Measurements from ENCODE around the gene TOMT.
"Not testable (repeated sequence)": the region's sequence is repeated elsewhere in the genome, so short reads cannot be mapped to it uniquely, and the experiment has no call there.

Gene TOMT

GRCh38 chr11:72139500-72139899 is 33.8 kb downstream of the TOMT start:
- Histone ChIP-seq H3K27me3 (ENCODE audit: control insufficient read depth in 1 of 2, insufficient read depth in 2 of 2, low read length in 2 of 2) (no peaks in the 10 kb centered on the region), H3K9me3 (ENCODE audit: control insufficient read depth in 1 of 2, low read length in 2 of 2) (no peaks in the 10 kb centered on the region), H3K9ac (ENCODE audit: low read depth in 1 of 2, low read length in 2 of 2) (no peak overlapping the region), H3K27ac (ENCODE audit: low read depth, low read length) (no peak overlapping the region), H3K36me3 (ENCODE audit: control insufficient read depth in 1 of 2, insufficient read depth in 2 of 2, low read length in 2 of 2) (no peaks in the 10 kb centered on the region), H3K4me1 (ENCODE audit: control insufficient read depth in 1 of 2, insufficient read depth in 2 of 2, low read length in 2 of 2) (no peaks in the 10 kb centered on the region), H3K4me3 (ENCODE audit: low read depth in 1 of 2, low read length in 2 of 2) (no peak overlapping the region)

GRCh38 chr11:72140661-72141060 is 34.9 kb downstream of the TOMT start:
- Histone ChIP-seq H3K4me1 (ENCODE audit: control insufficient read depth in 1 of 2, insufficient read depth in 2 of 2, low read length in 2 of 2) (no peaks in the 10 kb centered on the region), H3K9me3 (ENCODE audit: control insufficient read depth in 1 of 2, low read length in 2 of 2) (no peaks in the 10 kb centered on the region), H3K4me3 (ENCODE audit: low read depth in 1 of 2, low read length in 2 of 2) (no peak overlapping the region), H3K27me3 (ENCODE audit: control insufficient read depth in 1 of 2, insufficient read depth in 2 of 2, low read length in 2 of 2) (no peaks in the 10 kb centered on the region), H3K36me3 (ENCODE audit: control insufficient read depth in 1 of 2, insufficient read depth in 2 of 2, low read length in 2 of 2) (no peaks in the 10 kb centered on the region), H3K9ac (ENCODE audit: low read depth in 1 of 2, low read length in 2 of 2) (no peak overlapping the region), H3K27ac (ENCODE audit: low read depth, low read length) (no peak overlapping the region)

- Histone ChIP-seq H3K9ac (ENCODE audit: low read depth in 1 of 2, low read length in 2 of 2) (no peak overlapping the region), H3K9me3 (ENCODE audit: control insufficient read depth in 1 of 2, low read length in 2 of 2) (no peaks in the 10 kb centered on the region), H3K4me3 (ENCODE audit: low read depth in 1 of 2, low read length in 2 of 2) (no peak overlapping the region), H3K4me1 (ENCODE audit: control insufficient read depth in 1 of 2, insufficient read depth in 2 of 2, low read length in 2 of 2) (no peaks in the 10 kb centered on the region), H3K36me3 (ENCODE audit: control insufficient read depth in 1 of 2, insufficient read depth in 2 of 2, low read length in 2 of 2) (no peaks in the 10 kb centered on the region), H3K27me3 (ENCODE audit: control insufficient read depth in 1 of 2, insufficient read depth in 2 of 2, low read length in 2 of 2) (no peaks in the 10 kb centered on the region), H3K27ac (ENCODE audit: low read depth, low read length) (no peak overlapping the region)
These were observed 35.3 kb downstream of the TOMT start for GRCh38 chr11:72141066-72141465.

- not testable (repeated sequence) for H3K27ac ChIP-seq (ENCODE audit: low read depth, low read length); H3K9ac ChIP-seq (ENCODE audit: low read depth in 1 of 2, low read length in 2 of 2); H3K27me3 ChIP-seq (ENCODE audit: control insufficient read depth in 1 of 2, insufficient read depth in 2 of 2, low read length in 2 of 2); H3K4me1 ChIP-seq (ENCODE audit: control insufficient read depth in 1 of 2, insufficient read depth in 2 of 2, low read length in 2 of 2); H3K9me3 ChIP-seq (ENCODE audit: control insufficient read depth in 1 of 2, low read length in 2 of 2); H3K36me3 ChIP-seq (ENCODE audit: control insufficient read depth in 1 of 2, insufficient read depth in 2 of 2, low read length in 2 of 2); H3K4me3 ChIP-seq (ENCODE audit: low read depth in 1 of 2, low read length in 2 of 2)
These were observed 36.4 kb downstream of the TOMT start for GRCh38 chr11:72142086-72142485.

GRCh38 chr11:72142543-72142942 is 36.8 kb downstream of the TOMT start:
- not testable (repeated sequence) for H3K9me3 ChIP-seq (ENCODE audit: control insufficient read depth in 1 of 2, low read length in 2 of 2); H3K27ac ChIP-seq (ENCODE audit: low read depth, low read length); H3K36me3 ChIP-seq (ENCODE audit: control insufficient read depth in 1 of 2, insufficient read depth in 2 of 2, low read length in 2 of 2); H3K9ac ChIP-seq (ENCODE audit: low read depth in 1 of 2, low read length in 2 of 2); H3K27me3 ChIP-seq (ENCODE audit: control insufficient read depth in 1 of 2, insufficient read depth in 2 of 2, low read length in 2 of 2); H3K4me1 ChIP-seq (ENCODE audit: control insufficient read depth in 1 of 2, insufficient read depth in 2 of 2, low read length in 2 of 2); H3K4me3 ChIP-seq (ENCODE audit: low read depth in 1 of 2, low read length in 2 of 2)

- Histone ChIP-seq H3K9me3 (ENCODE audit: control insufficient read depth in 1 of 2, low read length in 2 of 2) (no peaks in the 10 kb centered on the region), H3K9ac (ENCODE audit: low read depth in 1 of 2, low read length in 2 of 2) (no peak overlapping the region), H3K4me3 (ENCODE audit: low read depth in 1 of 2, low read length in 2 of 2) (no peak overlapping the region), H3K27me3 (ENCODE audit: control insufficient read depth in 1 of 2, insufficient read depth in 2 of 2, low read length in 2 of 2) (no peaks in the 10 kb centered on the region), H3K4me1 (ENCODE audit: control insufficient read depth in 1 of 2, insufficient read depth in 2 of 2, low read length in 2 of 2) (no peaks in the 10 kb centered on the region), H3K27ac (ENCODE audit: low read depth, low read length) (no peak overlapping the region), H3K36me3 (ENCODE audit: control insufficient read depth in 1 of 2, insufficient read depth in 2 of 2, low read length in 2 of 2) (no peaks in the 10 kb centered on the region)
These were observed 39.3 kb downstream of the TOMT start for GRCh38 chr11:72144807-72145565.

- H3K9me3 ChIP-seq (ENCODE audit: control insufficient read depth in 1 of 2, low read length in 2 of 2): no peaks in the 10 kb centered on the region
- no peaks in the 10 kb centered on the region for H3K4me1 ChIP-seq (ENCODE audit: control insufficient read depth in 1 of 2, insufficient read depth in 2 of 2, low read length in 2 of 2)
- H3K27ac ChIP-seq (ENCODE audit: low read depth, low read length): no peak overlapping the region
- H3K27me3 ChIP-seq (ENCODE audit: control insufficient read depth in 1 of 2, insufficient read depth in 2 of 2, low read length in 2 of 2): no peaks in the 10 kb centered on the region
- H3K36me3 ChIP-seq (ENCODE audit: control insufficient read depth in 1 of 2, insufficient read depth in 2 of 2, low read length in 2 of 2): no peaks in the 10 kb centered on the region
- no peak overlapping the region for H3K4me3 ChIP-seq (ENCODE audit: low read depth in 1 of 2, low read length in 2 of 2)
- no peak overlapping the region for H3K9ac ChIP-seq (ENCODE audit: low read depth in 1 of 2, low read length in 2 of 2)
These were observed 40.9 kb downstream of the TOMT start for GRCh38 chr11:72146625-72147024.

GRCh38 chr11:72150882-72151281 is 45.2 kb downstream of the TOMT start:
- no peaks in the 10 kb centered on the region for H3K27me3 ChIP-seq (ENCODE audit: control insufficient read depth in 1 of 2, insufficient read depth in 2 of 2, low read length in 2 of 2)
- H3K36me3 ChIP-seq (ENCODE audit: control insufficient read depth in 1 of 2, insufficient read depth in 2 of 2, low read length in 2 of 2): no peaks in the 10 kb centered on the region
- H3K4me1 ChIP-seq (ENCODE audit: control insufficient read depth in 1 of 2, insufficient read depth in 2 of 2, low read length in 2 of 2): no peaks in the 10 kb centered on the region
- H3K9me3 ChIP-seq (ENCODE audit: control insufficient read depth in 1 of 2, low read length in 2 of 2): no peaks in the 10 kb centered on the region
- no peak overlapping the region for H3K27ac ChIP-seq (ENCODE audit: low read depth, low read length)
- no peak overlapping the region for H3K4me3 ChIP-seq (ENCODE audit: low read depth in 1 of 2, low read length in 2 of 2)
- H3K9ac ChIP-seq (ENCODE audit: low read depth in 1 of 2, low read length in 2 of 2): no peak overlapping the region

- not testable (repeated sequence) for H3K9ac ChIP-seq (ENCODE audit: low read depth in 1 of 2, low read length in 2 of 2); H3K27me3 ChIP-seq (ENCODE audit: control insufficient read depth in 1 of 2, insufficient read depth in 2 of 2, low read length in 2 of 2); H3K36me3 ChIP-seq (ENCODE audit: control insufficient read depth in 1 of 2, insufficient read depth in 2 of 2, low read length in 2 of 2); H3K27ac ChIP-seq (ENCODE audit: low read depth, low read length); H3K4me3 ChIP-seq (ENCODE audit: low read depth in 1 of 2, low read length in 2 of 2); H3K9me3 ChIP-seq (ENCODE audit: control insufficient read depth in 1 of 2, low read length in 2 of 2); H3K4me1 ChIP-seq (ENCODE audit: control insufficient read depth in 1 of 2, insufficient read depth in 2 of 2, low read length in 2 of 2)
These were observed 48.1 kb downstream of the TOMT start for GRCh38 chr11:72153874-72154273.

- Histone ChIP-seq H3K4me1 (ENCODE audit: control insufficient read depth in 1 of 2, insufficient read depth in 2 of 2, low read length in 2 of 2) (no peaks in the 10 kb centered on the region), H3K9ac (ENCODE audit: low read depth in 1 of 2, low read length in 2 of 2) (no peak overlapping the region), H3K36me3 (ENCODE audit: control insufficient read depth in 1 of 2, insufficient read depth in 2 of 2, low read length in 2 of 2) (no peaks in the 10 kb centered on the region), H3K27me3 (ENCODE audit: control insufficient read depth in 1 of 2, insufficient read depth in 2 of 2, low read length in 2 of 2) (peaks cover 0 to 2% of the 10 kb centered on the region in 2 donors), H3K4me3 (ENCODE audit: low read depth in 1 of 2, low read length in 2 of 2) (no peak overlapping the region), H3K27ac (ENCODE audit: low read depth, low read length) (no peak overlapping the region), H3K9me3 (ENCODE audit: control insufficient read depth in 1 of 2, low read length in 2 of 2) (no peaks in the 10 kb centered on the region)
These were observed 49.1 kb downstream of the TOMT start for GRCh38 chr11:72154816-72155215.

GRCh38 chr11:72155751-72156150 is 50.0 kb downstream of the TOMT start:
- H3K4me3 ChIP-seq (ENCODE audit: low read depth in 1 of 2, low read length in 2 of 2): no peak overlapping the region
- no peak overlapping the region for H3K9ac ChIP-seq (ENCODE audit: low read depth in 1 of 2, low read length in 2 of 2)
- no peak overlapping the region for H3K27ac ChIP-seq (ENCODE audit: low read depth, low read length)
- no peaks in the 10 kb centered on the region for H3K36me3 ChIP-seq (ENCODE audit: control insufficient read depth in 1 of 2, insufficient read depth in 2 of 2, low read length in 2 of 2)
- peaks cover 0 to 2% of the 10 kb centered on the region in 2 donors for H3K27me3 ChIP-seq (ENCODE audit: control insufficient read depth in 1 of 2, insufficient read depth in 2 of 2, low read length in 2 of 2)
- no peaks in the 10 kb centered on the region for H3K9me3 ChIP-seq (ENCODE audit: control insufficient read depth in 1 of 2, low read length in 2 of 2)
- H3K4me1 ChIP-seq (ENCODE audit: control insufficient read depth in 1 of 2, insufficient read depth in 2 of 2, low read length in 2 of 2): no peaks in the 10 kb centered on the region
